Activated CD4-positive, alpha-beta T cell treated with anti-CD3 and anti-CD28 coated beads for 4 hours (primary cell): ENCODE measurements around the gene ADCY7.

Source experiments
- DNase-seq, 2 donors: peaks; one replicate each; pipeline ENCODE4 v3.0.0-alpha.2; 2020

Gene ADCY7

DNA sequence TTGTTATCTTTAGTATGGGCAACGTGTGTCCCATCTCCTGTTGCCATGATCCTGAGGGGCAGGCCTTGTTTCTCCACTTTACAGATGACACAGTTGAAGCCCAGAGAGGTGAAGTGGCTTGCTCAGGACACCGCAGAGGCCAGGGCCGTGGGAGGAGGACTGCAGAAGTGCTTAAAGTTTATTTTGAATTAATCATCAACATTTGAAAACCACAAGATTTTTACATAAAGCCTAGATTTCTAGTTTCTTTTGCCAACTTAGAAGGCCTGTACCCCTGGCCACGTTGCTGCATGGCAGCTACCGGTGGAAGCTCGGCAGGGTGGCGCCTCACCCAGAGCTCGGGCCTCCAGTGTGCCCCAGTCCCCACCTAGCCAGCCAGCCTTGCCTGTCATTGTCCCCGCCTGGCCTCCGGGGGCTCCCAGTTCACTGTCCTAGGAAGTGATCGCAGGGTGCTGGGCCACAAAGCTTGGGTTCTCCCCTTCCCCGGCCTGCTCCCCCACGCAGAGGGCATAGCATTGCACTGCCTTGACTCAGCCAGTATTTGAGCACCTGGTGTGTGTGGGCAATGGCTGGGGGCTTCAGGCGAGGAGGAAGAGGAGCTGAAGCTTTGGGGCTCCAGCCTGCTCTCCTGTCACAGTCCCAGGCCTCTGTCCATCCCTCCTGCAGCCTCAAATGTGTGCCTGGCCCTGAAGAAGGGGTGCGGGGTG is 14.8 kb upstream of the ADCY7 start:
- DNase-seq, result no peak

DNA sequence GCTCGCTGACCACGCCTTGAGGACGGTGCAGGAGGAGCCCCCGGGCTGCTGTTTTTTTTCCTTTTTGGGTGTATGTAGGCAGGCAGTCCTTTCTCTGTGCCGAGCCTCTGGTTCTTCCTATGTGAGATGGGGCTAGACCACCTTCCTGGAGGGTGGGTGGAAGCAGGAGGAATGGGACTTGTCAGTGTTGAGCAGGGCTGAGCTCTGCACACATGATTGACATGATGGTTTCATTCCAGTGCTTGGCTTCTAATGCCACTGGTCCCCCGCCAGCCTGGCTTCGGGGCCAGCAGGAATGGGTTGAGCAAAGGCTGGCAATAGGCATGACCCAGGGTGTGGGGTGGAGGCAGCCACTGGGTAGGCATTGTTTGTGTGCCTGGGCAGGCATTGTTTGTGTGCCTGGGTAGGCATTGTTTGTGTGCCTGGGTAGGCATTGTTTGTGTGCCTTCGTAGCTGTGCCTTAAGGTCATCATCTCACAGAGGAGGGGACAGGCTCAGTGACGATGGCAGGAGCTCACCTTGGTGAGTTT is 14.2 kb upstream of the ADCY7 start:
- no peak for DNase-seq

DNA sequence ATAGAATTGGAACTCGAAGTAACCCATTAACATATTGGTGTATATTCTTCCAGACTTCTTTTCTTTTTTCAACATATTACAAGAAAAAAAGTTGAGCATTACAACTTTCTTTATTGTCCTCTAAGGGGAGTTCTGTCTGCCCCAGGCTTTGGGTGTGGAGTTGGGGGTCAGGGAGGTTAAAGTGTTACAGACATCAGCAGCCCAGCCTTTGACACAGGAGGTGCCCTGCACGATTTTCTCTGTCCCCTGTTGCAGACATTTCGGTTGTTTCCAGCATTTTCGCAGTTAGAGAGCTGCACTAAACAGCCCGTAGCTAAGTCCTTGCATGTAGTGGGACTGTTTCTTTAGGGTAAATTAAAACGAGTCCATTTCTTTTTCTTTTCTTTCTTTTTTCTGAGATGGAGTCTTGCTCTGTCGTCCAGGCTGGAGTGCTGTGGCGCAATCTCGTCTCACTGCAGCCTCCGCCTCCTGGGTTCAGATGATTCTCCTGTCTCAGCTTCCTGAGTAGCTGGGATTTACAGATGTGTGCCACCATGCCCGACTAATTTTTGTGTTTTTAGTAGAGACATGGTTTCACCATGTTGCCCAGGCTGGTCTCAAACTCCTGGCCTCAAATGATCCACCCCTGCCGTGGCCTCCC is 13.4 kb upstream of the ADCY7 start:
- DNase-seq, result no peak

DNA sequence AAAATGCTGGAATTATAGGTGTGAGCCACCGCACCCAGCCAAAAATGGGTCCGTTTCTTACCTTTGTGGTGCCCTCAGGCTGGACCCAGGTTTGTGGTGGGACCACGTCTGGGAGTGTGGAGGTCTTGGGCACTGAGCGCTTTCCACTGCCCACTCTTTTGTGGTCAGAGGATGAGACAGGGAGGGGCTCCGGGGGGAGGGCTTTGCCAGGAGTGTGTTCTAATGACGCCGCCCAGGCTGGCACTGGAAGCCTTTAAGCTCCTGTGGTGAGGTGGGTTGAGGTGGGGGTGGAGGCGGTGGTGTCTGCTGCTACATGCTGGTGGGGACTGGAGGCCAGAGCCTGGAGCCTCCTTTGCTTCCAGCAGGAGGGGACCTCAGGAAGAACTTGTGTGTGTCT is 12.8 kb upstream of the ADCY7 start:
- DNase-seq, result no peak

DNA sequence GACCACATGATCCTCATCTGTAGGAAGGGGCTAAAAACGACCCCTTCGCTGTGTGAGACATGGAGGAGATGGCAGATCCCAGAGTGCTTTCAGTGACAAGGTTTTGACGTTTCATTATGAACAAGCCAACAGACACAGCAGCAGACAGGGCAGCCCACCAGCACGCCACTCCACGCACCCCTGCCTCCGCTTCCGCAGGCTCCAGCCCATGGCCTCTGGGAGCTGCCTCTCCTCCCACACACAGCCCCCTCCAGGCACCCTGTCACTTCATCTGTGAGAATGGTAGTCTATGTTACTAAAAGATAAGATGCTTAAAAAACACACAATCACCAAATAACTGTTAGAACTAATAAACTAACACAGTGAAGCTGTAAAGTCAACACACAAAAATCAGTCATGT is 12.3 kb upstream of the ADCY7 start:
- no peak for DNase-seq

DNA sequence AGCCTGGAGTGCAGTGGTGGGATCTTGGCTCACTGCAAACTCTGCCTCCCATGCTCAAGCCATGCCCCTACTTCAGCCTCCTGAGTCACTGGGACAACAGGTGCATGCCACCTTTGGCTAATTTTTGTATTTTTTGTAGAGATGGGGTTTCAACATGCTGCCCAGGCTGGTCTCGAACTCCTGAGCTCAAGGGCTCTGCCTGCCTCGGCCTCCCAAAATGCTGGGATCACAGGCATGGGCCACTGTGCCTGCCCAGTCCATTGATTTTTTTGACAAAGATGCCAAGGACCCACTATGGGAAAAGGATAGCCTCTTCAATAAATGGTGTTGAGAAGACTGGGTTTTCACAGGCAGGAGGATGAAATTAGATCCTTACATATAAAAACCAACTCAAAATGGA is 10.8 kb upstream of the ADCY7 start:
- no peak for DNase-seq

DNA sequence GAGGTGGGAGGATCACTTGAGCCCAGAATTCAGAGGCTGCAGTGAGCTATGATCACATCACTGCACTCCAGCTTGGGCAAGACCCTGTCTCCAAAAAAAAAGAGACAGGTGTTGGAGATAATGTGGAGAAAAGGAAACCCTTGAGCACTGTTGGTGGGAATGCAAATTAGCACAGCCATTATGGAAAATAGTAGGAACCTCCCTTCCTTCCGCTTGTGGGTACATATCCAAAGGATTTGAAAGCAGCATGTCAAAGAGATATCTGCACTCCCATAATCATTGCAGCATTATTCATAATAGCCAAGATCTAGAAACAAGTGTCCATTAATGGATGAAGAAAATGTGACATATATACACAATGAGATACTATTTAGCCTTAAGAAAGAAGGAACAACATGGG is 9.7 kb upstream of the ADCY7 start:
- no peak for DNase-seq

DNA sequence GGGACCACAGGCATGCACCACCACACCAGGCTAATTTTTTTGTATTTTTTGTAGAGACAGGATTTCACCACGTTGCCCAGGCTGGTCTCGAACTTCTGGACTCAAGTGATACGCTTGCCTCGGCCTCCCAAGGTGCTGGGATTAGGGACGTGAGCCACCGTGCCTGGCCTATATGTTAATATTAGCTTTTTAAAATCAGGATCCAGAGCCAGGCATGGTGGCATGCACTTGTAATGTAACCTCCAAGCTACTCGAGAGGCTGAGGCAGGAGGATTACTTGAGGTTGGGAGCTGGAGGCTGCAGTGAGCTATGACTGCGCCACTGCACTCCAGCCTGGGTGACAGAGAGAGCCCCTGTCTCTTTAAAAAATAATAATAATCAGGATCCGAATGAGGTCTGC is 8.5 kb upstream of the ADCY7 start:
- DNase-seq, result no peak

DNA sequence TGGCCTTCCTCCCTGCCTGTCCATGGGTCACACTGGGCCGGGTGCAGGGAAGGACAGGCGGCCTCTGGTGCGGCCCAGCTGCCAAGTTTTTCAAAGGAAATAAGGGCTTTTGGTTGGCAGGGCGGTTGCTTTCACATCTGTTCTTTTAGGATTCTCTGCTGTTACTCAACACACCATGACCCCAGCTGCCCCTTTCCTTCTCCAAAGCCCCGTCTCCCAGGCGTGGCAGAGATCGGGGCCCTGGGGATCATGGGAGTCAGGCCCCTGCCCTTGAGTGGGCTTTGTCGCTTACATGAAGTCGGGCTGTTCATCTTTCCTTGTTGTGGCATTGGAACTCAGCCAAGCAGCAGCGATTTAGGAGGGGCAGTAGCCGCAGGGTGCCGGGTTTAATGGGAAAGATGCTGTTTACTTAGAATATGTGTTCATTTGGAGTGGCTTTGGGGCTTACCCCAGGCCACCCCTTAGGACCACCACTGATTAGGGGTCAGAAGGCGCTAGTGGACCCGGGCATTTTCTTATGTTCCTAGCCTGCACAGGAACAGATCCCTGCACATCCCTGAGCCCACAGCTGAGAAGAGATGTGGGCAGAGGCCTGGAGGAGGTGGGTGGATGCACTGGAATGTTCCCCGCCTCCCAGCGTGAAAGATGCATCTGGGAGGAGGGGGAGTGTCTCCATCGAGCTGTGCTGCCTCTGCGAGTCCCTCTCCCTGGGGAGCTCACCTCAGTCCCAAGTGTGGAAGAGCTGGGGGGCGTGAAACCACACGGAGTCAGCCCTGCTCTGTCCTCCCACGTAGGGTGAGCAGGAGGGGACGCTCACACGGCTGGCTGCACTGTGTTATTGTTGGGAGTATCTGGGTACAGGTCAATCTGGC is 6.8 kb upstream of the ADCY7 start:
- DNase-seq, result no peak

DNA sequence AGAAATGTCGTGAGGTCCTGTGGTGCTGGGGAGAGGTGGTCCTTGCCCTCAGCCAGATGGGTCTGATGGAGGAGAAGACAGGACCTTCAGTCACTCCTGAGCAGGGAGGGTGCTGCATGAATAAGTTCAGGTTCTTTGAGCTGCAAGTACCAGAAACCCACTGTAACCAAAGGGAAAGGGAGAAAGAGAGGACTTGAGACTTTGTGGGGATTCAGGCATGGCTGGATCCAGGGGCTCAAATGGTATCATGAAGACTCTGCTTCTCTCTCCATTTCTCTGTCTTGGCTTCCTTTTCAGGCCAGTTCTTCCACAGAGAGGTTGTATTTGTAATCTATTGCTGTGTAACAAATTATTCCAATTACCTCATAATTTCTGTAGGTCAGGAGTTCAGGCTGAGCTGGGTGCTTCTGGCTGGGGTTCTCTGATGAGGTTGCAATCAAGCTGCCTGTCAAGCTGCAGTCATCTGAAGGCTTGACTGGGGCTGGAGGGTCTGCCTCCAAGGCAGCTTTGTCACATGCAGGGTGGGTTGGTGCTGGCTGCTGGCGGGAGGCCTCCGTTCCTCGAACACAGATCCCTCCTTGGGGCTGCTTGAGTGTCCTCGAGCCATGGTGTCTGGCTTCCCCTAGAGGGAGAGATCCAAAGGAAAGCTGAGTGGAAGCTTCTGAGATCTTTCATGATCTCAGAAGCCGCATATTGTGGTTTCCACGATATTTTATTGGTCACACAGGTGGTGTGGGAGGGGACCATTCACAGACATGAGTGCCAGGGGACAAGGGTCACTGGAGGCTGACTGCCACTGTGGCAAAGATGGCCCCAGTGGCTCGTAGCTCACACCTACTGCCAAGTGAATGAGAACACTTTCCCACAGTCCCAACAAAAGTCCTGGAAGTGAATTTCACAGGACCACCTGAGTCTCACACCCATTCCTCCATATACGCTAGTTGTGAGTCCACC is 5.9 kb upstream of the ADCY7 start:
- no peak for DNase-seq

DNA sequence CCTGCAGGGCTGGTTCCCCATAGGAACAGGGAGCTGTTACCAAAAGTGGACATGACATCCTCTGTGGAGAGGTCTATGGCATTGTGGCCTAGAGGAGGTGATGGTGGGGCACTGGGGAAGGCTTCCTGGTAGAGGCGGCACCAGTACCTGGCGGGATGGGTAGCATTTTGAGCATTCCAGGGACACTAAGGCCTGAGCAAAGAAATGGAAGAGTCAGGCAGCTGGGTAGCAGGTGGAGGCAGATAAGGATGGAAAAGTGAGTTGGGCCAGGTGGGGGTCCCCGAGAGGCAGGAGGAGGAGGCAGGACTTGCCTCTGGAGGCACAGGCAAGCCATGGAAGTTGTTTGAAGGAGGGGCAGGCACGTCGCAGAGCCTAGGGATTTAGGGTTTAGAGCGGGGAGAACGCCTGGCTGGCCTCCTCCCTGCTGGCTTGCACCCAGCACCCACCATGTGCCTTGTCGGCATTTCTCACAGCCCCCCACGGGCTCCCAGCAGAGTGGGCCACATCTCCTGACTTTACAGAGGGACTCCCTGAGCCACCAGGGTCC is 5.1 kb upstream of the ADCY7 start:
- no peak for DNase-seq

DNA sequence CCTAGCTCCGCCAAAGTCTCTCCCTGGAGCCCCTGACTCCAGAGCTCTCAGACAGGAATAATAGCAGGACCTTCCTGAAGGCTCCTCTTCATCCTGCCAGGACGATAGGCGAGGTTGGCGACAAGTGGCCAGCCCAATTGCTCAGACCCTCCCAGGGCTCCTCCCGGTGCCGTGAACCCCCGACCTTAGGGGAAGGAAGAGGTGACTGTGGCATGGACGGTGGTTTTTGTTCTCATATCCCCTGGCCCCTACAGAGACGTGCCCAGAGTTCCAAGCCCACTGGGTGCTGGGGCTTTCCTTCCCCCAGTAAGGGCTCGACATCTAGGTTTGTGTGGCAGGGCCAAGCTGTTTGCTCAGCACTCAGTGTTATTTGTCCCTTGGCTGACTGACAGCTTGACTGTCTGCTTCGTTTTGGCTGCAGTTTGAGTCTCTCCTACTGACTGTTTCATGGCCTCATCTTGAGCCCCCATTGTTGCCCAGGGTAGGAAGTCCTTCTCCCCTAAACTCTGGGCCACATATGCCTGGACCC is 4.6 kb upstream of the ADCY7 start:
- no peak for DNase-seq

DNA sequence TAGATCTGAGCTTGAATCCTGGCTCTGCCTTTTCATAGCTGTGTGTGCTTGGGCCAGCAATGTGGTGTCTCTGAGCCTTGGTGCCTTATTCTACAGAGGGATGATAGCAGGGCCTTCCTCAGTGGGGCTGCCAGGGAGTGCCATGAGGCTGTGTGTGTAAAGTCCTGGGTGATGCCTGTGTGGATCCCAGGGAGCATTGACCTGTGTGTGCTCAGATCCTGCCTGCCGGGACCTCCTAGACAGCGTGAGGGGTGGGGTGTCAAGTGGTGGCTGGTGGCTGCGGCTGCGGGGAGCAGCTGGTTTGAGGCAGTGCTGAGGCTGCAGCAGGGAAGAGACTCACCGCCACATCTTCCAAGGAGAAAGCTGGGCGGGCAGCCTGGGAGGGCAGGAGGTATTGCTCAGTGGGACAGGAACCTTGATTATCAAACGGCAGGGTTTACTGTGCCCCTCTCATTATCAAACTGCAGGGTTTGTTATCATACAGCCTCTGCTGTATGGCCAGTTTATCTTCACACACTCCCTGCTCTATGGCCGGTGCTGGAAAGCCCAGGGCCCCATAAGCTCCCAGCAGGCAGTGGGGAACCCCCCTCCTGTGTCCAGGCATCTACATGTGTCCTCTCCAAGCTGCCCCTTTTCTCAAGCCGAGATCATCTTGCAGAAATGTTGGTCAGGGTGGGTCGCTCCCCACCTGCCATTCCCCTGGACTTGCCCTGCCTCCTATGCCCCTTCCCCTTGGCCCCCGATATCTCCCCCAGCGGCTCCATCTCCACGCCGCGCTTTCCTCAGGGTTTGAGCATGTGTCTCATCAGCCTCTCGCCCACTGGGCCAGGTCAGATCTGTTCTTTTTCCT is 3.1 kb upstream of the ADCY7 start:
- DNase-seq, result no peak

DNA sequence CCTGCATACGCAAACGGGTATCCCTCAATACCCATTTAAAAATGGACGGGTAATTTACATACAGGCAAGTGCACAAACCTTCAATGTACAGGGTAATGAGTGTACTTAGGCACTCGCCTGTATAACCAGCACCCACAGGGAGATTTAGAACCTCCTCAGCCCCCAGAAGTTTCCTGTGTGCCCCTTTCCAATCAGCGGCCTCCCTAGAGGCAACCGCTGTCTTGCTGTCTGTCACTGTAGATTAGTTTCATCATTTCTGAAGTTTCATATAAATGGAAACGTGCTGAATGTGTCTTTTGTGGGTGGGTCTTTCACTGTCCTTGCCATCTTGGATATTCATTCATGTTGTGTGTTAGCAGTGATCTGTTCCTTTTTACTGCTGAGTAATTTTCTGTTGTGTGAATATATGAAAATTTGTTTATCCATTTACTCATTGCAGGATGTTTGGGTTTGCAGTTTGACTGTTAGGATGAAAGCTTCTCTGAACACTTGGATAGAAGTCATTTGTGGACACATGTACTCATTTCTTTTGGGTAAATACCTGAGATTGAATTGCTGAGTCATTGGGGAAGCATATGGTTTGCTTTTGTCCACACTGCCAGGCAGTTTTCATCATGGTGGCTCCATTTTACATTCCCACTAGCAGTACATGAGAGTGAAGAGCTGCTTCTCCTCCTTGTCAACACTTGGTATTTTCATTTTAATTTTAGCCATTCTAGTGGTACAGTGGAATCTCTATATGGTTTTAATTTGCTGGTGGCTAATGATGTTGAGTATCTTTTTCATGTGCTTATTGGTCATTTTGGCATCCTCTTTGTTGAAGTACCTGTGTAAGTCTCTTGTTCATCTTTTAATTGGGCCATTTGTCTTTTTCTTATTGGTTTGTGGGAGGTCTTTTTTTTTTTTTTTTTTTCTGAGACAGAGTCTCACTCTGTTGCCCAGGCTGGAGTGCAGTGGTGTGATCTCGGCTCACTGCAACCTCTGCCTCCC is 2.1 kb upstream of the ADCY7 start:
- DNase-seq, result no peak

DNA sequence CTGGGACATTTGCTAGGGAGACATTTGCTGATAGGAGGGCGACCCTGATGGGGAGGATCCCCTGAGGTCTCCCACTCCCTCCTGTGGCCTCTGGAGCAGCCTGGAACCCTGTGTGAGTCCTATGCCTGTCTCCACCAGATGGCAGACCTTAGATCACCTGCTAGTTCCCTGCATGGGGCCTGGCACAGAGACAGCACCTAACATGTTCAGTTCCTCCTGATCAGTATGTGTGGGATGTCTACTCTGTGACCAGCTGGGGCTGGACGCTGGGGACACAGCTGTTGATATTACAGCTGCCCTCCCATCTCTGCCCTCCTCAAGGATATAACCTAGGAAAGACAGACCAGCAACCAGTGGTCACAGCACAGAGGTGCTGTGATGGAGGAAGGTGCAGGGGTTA is 1.1 kb upstream of the ADCY7 start:
- peak in 1 of 2 donors; percentile 44 for DNase-seq

DNA sequence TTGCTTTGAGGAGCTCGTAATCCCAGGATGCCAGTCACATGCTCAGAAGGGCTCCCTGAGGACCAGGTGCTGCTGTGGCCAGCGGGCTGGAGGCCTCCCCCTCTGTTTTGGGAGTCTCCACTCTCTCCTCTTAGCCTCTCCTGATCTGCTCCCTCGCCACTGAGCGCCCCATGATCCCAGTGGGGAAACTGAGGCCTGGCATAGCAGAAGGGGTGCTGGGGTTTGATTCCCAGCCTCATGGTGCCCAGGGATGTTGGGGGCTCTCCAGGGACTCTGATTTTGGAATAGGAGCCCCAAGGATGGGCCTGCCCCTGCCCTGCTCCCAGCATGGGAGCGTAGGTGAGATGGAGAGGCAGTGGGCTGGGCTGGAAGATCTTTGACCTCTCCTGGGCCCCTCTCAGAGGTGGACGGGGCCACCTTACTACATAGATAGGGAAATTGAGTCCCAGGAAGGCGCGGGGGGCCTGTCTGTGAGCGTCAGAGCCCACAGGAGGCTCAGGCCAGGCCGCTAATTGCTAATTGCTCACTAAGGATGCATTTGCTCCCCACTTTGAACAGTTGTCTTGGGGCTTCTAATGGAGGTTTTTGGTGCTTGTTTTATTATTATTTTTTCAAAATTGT is 525 bp upstream of the ADCY7 start:
- no peak for DNase-seq

DNA sequence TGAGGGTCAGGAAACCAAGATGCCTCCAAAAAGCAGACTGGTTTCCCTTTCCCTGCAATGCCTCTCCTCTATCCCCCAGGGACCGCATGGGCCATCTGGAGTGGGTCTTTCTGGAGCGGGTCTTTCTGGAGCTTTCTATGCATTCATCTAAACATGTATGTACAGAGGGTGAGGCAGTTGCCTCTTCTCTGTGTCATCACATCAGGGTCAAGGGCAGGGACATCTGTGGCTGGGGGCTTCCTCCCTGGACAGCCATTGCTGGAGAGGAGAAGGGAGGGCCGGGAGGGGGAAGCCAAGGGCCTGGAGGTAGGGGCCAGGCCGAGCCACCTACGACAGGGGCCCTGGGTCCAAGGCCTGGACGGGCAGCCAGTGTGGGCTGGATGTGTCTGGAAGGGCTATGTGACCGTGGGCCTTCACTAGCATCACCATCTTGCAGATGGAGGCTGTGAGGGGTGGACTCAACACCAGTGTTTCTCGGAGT is 840 bp downstream of the ADCY7 start:
- no peak for DNase-seq

DNA sequence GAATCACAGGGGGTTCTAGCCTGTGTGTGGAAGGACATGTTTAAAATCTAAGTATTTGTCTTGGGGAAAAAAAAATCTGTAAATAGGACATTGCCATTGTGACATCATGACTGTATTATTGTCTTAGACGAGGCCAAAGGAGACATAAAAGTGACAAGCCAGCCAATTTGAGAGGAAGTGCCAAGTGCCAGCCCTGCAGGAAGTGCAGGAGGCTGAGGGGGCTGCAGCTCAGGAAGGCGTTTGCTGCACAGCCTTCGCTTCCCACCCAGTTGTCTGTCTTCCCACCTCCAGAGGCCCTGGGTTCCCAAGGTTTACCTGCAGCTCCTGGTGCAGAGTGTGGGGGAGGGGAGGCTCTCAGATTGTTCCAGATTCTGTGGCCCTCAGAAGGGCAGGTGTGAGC is 1.3 kb downstream of the ADCY7 start:
- no peak for DNase-seq

DNA sequence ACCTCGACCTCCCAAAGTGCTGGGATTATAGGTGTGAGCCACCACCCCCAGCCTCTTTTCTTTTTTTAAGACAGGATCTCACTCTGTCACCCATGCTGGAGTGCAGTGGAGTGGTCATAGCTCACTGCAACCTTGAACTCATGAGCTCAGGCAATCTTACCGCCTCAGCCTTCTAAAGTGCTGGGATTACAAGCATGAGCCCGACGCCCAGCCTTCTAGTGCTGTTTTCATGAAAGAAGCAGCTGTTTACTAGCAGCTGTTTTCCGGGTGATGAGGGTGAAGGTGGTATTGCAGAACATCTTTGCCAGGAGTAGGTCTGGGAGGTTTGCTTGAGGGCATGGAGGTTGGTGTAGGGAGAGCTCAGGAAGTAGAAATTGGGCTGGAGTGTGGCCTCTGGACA is 2.0 kb downstream of the ADCY7 start:
- DNase-seq, result no peak
